Measurements from ENCODE around the gene MYLIP.

GRCh38 chr6:16121339-16121738, 7.5 kb upstream of the MYLIP start:
- TF ChIP-seq CTCF (IDR thresholded peaks at IDR 0.05) (no peak), POLR2A (IDR thresholded peaks at IDR 0.05) (no peak)
